Upper lobe of left lung (tissue), 4 donors: ENCODE results near the gene CREBRF.
"Not testable (repeated sequence)": the region's sequence is repeated elsewhere in the genome, so short reads cannot be mapped to it uniquely, and the experiment has no call there.

Experiments
- EP300 ChIP-seq, 4 donors: sonication (generic); formaldehyde crosslinking; IDR thresholded peaks; one replicate each; pipeline ENCODE4 v1.5.1; 2017; ENCODE audit warnings: antibody characterized with exemption in 4 of 4, control low read depth in 2 of 4
- POLR2A ChIP-seq, 4 donors: fragments of 450-650 bp; IDR thresholded peaks; one replicate each; pipeline ENCODE4 v1.5.1; 2016 to 2017; ENCODE audit warnings: antibody characterized with exemption in 4 of 4, mild to moderate bottlenecking in 2 of 4
- POLR2AphosphoS5 ChIP-seq, 2 donors: sonication (generic); formaldehyde crosslinking; IDR thresholded peaks; one replicate each; pipeline ENCODE4 v1.5.1; 2017; ENCODE audit warnings: antibody characterized with exemption in 2 of 2
- TF ChIP-seq, protein P1 (sequence below), 6 experiments: fragments of 450-650 bp in 4 of 6; fragments of 200-600 bp in 2 of 6; sonication (generic) in 2 of 6; IDR thresholded peaks; one replicate each; pipeline ENCODE4 v1.5.1; 2016 to 2019; ENCODE audit warnings: antibody characterized with exemption in 6 of 6

DNA sequence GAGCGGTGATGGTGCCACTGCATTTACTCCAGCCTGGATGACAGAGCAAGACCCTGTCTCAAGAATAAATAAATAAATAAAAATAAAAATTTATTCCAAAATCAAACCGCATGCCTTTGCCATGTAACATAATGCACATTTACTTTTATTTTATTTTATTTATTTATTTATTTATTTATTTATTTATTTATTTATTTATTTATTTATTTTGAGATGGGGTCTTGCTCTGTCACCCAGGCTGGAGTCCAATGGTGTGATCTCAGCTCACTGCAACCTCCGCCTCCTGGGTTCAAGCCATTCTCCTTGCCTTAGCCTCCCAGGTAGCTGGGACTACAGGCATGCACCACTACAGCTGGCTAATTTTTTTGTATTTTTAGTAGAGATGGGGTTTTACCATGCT is 24.1 kb upstream of the CREBRF start:
- TF ChIP-seq, protein P1, sequence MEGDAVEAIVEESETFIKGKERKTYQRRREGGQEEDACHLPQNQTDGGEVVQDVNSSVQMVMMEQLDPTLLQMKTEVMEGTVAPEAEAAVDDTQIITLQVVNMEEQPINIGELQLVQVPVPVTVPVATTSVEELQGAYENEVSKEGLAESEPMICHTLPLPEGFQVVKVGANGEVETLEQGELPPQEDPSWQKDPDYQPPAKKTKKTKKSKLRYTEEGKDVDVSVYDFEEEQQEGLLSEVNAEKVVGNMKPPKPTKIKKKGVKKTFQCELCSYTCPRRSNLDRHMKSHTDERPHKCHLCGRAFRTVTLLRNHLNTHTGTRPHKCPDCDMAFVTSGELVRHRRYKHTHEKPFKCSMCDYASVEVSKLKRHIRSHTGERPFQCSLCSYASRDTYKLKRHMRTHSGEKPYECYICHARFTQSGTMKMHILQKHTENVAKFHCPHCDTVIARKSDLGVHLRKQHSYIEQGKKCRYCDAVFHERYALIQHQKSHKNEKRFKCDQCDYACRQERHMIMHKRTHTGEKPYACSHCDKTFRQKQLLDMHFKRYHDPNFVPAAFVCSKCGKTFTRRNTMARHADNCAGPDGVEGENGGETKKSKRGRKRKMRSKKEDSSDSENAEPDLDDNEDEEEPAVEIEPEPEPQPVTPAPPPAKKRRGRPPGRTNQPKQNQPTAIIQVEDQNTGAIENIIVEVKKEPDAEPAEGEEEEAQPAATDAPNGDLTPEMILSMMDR (IDR thresholded peaks at IDR 0.05): not testable (repeated sequence)
- not testable (repeated sequence) for TF ChIP-seq POLR2AphosphoS5, POLR2A, EP300 (IDR thresholded peaks at IDR 0.05)
